Activated T-cell treated with anti-CD3 and anti-CD28 coated beads for 1 hour (primary cell): ENCODE results near the gene POLE.
"Not testable (repeated sequence)": the region's sequence is repeated elsewhere in the genome, so short reads cannot be mapped to it uniquely, and the experiment has no call there.

Experiments
- DNase-seq: peaks from one replicate; pipeline ENCODE4 v3.0.0-alpha.2; 2020; ENCODE audit warnings: low read depth

The POLE gene

DNA sequence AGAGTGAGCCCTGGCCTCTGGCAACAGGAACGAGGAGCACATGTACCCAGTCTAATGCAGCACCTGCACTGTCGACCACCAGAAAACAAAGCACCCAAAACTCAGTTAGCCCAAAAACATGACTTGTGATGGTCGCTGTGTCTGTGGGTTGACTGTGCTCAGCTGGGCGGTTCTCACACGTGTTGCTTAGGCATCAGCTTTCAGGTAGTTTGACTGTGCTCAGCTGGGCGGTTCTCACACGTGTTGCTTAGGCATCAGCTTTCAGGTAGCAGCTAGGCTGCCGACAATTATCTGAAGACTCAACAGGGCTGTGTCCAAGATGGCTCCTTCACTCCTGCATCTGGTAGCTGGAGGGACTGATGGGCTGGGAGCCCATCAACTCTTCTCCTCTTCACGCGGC lies 75.5 kb downstream of the POLE start:
- no peak for DNase-seq

DNA sequence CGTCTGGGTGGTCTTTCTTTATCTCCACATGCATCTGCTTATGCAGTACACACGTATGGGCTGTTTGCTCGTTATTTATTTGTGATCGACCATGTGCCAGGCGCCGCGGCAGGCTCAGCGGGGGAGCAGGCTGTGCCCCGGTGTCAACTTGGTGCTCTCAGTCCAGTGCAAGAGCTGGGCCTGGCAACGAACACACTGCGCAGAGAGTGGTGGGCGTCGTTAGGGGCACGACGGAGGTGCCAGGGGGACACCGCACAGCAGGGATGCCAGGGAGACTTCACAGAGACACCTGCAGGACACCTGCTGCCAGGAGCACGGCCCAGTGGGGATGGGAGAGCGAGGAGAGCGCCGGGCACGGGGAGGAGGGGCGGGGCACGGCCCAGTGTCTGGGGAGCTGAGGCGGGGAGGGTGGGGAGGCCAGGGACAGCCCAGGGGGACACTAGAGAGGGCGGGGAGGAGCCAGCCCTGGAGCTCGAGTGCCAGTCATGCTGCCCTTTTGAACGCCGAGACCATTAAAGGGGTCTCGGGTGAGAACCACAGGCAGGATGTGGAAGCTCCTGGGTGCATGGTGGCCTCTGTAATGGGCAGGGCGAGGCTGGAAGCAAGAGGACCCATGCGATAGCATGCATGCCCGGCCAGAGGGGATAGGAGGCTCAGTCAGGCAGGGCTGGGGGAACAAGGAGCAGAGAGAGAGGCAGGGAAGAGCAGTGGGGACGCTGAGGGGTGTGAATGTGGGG lies 76.1 kb downstream of the POLE start:
- no peak for DNase-seq

DNA sequence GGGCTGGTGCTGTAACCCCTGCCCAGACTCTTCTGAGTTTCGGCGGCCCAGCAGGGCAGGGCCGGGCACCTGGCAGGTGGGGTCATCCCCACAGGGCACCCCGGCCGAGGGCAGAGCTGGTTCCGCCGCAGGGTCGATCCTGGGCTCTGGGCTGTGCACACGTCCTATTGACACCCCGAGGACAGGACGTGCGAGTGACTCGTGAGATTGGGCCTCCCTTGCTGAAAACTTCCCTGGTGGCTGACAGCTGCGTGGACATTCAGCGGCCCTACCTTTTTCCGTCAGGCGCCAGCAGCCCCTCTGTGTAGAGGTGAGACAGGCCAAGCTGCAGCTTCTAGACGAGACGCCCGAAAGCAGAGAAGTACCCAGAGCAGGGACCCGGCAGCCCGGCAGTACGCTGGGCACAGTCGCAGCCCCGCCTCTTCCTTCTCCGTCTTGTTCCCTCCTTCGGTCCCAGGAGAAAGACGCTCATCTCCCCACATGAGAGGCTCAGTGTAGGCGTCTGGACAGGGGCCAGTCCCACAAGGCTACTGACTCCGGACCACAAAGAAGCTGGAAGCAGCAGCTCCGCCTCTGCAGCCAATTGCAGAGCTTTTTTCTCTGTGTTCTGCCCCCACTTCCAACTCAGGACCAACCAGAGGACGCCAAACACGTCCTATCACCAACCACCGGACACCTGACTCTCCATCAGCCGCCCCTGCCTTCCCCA lies 76.9 kb downstream of the POLE start, which contains the start of gene LRCOL1:
TSS of gene LRCOL1 (minus strand) at position 532 of the 709 bp plus-strand sequence. CDS start 4,331 bp downstream, outside the sequence.
- no peak for DNase-seq

DNA sequence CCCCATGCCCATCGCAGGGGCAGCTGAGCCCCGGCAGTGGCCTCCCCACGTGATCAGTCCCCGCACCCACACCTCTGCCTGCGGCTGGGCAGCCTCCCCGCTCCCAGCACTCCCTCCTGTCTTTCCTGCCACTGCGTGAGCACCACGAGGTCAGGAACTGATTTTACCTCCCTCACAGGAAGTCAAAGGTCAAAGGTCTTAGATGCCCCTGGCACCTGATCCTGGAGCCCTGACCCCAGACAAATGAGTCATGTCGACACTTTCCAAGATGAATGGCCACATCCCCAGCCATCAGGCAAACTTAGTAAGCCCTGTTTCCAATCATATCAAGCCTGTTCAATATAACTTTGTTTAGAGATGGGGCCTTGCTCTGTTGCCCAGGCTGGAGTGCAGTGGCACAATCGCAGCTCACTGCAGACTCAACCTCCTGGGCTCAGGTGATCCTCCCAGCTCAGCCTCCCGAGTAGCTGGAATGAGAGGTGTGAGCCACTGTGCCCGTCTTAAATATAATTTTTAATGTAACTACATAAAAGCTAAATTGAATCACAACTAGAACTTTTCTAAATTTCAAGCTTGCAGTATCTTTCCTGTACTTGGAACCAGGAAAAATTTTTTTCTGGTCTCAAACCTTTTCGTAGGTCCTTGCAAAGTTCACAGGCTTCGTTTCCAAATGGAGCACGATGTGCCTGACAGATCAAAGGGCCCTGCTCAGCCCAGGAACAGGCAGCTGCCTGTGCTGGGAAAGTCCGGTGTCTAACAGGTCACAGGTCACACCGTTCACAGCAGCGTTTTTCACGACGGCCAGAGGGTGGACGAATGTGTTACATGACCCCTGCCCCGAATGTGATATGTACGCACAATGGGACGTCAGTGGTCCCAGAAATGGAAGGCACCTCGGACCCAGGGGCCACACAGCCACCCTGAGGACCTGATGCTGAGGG lies 78.6 kb downstream of the POLE start:
- no peak for DNase-seq

DNA sequence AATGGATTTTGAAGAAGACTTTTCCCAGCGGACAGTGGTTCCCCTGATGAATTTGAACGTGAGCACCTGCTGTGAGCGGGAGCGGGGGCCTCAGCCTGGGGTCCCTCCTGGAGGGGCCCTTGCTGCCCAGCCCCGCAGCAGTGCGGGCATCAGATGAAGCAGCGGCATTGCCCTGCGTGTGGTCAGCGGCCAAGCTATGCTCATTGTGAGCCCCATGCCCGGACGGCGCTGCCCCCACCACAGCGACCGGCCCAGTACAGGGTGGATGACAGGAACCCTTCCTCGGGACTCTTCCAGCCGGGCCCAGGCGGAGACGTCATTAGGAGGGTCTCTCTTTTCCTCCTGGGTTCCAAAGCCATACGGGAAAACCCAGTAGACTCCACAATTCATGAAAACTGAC lies 80.2 kb downstream of the POLE start:
- no peak for DNase-seq

DNA sequence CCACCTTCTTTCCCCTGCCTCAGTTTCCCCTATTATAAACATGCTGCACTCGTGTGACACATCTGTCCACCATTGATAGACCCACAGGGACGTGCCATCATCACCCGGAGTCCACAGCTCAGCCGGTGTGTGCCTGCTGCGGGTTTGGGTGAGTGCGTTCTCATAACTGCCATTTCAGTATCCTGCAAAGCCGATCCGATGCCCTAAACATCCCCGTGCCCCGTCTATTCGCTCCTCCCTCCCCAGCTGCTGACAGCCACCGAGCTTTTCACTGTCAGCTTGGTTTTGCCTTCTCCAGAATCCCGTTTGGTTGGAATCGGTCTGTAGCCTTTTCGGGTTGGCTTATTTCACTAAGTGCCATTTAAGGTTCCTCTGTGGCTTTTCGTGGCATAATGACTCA lies 80.7 kb downstream of the POLE start:
- no peak for DNase-seq

DNA sequence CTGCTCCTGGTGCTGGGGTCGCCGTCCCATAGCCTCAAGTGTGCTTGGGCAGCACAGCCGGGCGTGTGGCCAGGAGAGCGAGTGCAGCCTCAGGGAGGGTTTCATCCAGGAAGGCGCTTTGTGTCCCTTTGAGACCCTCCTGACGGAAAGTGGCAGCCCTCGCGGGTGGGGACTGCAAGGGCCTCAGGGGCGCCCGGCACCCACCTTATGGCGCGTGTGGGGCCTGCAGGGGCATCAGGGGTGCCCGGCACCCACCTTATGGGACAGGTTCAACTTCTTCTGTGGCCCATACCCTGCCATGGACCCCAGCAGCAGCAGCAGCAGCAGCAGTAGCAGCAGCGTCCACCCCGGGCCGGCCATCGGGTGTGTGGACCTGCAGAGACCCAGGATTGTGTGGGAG lies 81.2 kb downstream of the POLE start:
- no peak for DNase-seq

DNA sequence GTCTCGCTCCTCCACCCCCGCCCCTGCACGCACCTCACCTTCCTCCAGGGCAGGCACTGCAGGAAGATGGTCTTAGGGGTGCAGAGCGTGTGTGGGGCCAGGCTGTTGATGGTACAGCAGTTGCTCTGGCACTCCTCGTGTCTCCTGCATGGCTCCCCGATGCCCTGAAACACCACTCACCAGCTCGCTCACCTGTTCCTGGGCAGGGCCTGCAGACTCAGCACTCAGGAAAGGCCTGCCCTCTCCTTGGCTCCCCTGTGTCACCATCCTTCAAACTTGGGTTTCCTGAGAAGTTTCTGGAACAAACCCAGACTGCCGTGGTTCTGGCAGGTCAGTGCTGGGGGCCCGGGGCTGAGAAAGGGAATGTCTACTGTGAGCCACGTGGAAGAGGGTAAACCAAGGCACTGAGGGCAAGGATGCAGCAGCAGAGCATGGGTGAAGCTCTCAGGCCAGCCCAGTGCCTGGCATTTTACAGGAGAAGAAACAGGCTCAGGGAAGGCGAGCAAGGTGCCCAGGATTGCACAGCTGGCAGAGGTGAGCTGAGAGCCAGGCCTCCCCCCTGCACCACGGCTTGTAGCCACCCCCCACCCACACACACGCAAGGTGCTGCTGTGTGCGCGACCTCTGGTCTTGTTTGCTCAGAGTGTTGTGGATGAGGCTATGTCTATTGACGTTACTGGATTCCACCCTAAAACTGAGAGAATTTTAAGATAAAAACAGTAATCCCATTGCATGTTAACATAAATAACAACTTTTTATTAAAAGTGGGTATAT lies 82.3 kb downstream of the POLE start:
- DNase-seq, result no peak

DNA sequence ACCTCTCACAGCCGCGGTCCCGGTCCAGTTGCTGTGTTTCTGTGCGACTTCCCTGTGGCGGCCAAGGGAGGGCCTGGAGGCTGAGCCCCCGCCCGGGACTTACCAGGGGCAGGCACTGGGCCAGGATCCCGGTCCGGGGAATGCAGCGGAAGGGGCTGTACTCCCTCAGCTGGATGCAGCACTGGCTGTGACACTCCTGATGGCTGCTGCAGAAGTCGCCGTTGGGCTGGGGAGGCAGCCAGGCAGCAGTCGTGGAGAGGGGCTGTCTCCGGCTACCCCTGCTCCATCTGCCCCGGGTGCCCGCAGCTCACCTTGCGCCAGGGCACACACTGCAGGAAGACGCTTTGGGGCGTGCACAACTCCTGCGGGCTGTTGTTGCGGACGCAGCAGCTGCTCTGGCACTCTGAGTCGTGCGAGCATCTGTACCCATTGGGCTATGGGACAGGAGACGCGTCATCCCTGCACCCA lies 83.0 kb downstream of the POLE start:
- DNase-seq, result no peak

DNA sequence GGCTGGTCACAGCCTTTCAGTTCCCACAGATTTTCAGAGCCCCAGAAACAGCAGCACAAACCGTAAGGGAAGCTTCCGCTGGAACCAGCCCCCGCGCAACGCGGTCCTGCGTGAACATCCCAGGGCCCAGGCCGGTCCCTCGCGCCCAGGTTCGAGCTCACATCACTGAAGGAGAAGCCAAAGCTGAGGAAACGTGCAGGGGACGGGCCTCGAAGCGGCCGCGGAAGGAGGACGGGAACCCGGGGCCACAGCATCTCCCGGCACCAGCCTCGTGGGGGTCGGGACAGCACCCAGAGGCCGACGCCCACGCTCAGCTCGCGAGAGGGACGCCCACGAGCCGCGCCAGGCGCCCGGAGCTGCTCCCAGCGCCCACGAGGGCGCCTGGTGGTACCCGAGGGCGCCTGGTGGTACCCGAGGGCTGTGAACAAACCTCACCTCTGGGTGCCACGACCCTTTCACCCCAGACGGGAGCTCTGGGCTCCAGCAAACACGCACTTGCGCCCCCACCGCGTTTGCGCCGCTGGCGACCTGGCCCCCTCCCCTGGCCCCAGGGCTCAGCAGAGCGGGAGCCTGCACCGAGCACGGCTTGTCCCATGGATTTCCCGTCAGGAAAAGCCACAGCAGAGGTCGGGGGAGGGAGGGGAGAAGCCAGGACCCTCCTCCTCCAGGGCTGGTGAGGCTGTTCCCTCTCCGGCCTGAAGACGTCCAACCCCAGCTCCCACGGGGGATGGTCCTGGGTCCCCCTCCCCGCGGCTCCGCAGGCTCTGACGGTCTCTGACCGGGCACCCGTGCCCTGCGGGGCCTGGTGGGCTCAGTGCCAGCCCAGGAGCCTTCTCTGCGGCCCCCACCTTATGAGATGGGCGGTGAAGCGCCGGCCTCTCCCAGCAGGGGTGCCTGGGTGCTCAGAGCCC lies 83.6 kb downstream of the POLE start:
- no peak for DNase-seq

DNA sequence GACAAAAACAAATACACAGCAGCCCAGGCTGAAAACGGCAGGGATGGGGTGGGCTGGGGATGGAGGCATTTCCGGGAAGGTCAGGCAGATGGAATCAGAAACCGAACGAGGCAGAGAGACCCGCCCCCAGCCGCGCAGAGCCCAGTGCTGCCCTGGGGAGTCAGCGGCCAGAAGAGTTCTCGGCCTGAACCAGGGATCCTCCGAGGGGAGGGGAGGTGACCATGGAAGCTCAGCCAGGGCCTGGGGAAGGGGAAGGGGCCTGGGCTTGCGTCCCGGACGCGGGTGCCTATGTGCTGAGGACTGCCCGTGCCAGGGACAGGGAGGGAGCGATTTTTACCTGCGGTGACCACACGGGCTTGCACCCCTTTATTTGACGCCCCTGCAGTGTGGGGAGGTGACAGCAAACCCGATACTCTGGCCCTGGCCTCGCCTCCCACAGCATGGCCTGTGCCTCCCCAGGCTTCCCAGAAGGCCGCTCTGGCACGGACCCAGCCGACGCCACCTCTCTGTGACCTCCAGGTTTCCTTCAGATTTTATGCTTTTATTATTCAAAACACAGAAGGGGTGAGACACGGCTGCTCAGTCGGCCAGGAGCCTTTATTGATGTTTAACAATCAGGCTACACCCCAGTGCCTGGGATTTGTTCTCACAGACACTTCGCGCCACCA lies 84.4 kb downstream of the POLE start:
- DNase-seq, result no peak

DNA sequence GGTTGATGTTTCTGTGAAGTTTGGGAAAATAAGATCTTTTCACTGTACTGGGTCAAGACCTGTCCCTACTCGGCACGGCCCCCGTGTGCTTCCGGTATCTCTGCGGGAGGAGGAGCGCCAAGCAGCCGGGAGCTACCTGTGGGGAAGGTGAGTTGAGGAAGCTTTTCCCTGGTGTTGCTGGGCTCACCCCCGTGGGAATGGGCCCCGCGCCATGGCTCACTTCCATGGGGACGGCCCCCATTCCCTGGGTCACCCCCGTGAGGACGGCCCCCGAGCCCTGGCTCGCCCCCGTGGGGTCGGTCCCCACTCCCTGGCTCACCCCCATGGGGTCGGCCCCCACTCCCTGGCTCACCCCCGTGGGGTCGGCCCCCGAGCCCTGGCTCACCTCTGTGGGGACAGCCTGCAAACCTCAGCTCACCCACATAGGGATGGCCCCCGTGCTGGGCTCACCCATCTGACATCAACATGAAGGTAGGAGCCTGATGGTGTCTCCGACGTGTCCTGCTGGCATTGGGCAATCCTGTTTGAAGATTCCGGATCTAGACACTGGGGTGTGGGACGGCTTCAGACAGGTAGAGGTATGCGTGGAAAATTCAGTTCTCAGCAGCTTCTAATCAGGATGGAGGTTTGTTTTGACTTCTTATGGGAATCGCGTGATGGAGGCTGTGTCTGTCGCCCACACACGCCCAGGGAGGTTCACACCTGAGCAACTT lies 85.8 kb downstream of the POLE start:
- DNase-seq, result no peak

DNA sequence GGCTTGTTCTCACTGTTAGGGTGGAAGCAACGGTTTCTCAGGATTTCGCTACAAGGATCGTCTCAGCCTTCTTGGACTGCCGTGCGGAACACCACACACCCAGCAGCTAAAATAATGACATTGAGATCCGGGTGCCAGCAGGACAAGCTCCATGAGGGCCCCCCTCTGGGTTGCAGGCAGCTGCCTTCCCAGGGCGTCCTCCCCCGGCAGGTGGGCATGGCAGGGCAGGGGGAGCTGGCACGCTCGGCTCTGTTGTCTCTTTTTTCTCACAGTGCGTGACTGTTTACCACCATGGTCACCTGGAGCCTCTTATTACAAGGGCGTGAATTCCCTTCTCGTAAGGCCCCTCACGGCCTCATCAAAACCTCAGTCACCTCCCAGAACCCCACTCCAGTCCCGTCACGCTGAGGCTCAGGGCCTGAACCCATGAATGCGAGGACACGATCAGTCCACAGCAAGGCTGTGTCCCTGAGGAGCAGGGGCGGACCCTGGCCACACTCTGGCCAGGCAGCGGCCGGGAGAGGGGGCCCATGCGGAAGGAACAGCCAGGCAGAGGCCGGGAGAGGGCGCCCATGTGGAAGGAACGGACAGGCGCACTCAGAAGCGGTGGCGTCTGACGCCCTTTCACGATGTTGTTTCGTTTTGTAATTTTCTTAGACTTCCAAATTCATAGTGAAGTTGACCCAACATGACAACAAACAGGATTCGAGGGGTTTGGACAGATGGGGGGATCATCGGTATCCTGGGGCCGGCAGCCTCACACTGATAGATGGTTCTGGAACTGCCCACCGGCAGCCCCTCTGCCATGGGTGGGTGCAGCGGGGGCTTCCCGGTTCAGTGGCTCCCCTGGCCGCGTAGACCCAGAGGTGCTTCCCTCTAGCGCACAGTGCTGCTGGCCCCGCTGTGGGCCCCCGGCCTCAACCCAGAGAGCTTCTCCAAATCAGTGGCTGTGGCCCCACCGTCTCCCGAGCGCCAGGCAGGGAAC lies 86.8 kb downstream of the POLE start:
- no peak for DNase-seq

DNA sequence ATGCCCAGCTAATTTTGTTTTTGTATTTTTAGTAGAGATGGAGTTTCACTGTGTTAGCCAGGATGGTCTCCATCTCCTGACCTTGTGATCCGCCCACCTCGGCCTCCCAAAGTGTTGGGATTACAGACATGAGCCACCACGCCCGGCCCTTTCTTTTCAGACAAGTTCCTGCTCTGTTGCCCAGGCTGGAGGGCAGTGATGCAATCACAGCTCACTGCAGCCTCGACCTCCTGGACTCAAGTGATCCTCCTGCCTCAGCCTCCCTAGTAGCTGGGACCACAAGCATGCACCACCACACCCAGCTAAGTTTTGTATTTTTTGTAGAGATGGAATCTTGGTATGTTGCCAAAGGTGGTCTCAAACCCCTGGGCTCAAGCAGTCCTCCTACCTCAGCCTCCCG lies 87.6 kb downstream of the POLE start:
- DNase-seq, result not testable (repeated sequence)

DNA sequence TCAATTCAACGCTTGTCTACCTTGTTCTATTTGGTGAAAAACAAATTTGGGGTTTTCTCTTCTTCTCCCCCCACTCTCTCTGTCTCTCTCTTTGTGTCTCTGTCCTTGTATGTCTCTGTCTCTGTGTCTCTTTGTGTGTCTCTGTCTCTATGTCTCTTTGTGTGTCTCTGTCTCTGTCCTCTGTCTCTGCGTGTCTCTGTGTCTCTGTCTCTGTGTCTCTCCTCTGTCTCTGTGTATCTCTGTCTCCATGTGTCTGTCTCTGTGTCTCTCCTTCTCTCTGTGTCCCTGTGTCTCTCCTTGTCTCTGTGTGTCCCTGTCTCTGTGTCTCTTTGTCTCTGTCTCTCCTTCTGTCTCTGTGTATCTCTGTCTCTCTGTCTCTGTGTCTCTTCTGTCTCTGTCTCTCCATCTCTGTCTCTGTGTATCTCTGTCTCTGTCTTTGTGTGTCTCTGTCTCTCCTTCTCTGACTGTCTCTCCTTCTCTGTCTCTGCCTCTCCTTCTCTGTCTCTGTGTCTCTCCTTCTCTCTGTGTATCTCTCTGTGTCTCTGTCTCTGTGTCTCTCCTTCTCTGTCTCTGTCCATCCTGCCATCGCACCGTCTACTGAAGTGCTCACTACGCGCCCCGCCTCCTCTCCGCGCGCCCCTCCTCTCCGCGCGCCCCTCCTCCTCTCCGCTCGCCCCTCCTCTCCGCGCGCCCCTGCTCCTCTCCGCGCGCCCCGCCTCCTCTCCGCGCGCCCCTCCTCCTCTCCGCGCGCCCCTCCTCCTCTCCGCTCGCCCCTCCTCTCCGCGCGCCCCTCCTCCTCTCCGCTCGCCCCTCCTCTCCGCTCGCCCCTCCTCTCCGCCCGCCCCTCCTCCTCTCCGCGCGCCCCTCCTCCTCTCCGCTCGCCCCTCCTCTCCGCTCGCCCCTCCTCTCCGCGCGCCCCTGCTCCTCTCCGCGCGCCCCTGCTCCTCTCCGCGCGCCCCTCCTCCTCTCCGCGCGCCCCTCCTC lies 89.5 kb downstream of the POLE start:
- DNase-seq, result no peak

DNA sequence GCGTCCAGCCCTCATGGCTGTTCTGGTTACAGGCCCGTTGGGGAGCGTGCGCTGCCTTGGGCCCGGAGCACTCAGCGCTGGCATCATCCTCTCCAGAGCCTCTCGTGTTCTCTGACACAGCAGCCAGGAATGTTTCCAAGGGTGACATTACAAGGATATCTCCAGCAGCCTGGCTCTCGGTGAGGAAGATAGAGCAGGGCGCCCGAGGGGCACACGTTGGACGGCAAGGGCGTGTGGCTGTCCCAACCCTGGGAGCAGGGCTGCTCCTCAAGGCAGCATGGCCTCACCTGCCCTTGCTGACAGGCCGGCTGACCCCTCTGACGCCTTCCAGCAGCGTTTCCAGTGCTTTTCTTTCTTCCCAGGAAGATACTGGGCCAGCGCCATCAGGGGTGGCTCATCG lies 91.1 kb downstream of the POLE start:
- no peak for DNase-seq

DNA sequence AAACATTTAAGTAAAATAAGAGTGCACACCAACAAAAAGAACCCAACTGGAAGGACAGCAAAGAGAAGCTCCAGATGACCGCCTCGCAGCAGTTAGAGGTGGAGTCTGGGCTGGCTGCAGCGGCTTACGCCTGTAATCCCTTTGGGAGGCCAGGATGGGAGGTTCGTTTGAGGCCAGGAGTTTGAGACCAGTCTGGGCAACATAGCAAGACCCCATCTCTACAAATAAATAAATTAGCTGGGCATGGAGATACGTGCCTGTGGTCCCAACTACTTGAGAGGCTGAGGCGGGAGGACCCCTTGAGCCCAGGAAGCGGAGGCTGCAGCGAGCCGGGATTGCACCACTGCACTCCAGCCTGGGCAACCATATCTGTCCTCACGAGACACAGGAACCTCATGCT lies 92.0 kb downstream of the POLE start:
- no peak for DNase-seq
